ENCODE data around the gene IRF3. TPM values are rescaled to one million over a fixed set of nuclear protein-coding genes. Genes with fewer than 3 reads are reported as not detected.

IRF3 gene
- total RNA-seq, 1 experiment from 2014 or later: 65.6 TPM

DNA sequence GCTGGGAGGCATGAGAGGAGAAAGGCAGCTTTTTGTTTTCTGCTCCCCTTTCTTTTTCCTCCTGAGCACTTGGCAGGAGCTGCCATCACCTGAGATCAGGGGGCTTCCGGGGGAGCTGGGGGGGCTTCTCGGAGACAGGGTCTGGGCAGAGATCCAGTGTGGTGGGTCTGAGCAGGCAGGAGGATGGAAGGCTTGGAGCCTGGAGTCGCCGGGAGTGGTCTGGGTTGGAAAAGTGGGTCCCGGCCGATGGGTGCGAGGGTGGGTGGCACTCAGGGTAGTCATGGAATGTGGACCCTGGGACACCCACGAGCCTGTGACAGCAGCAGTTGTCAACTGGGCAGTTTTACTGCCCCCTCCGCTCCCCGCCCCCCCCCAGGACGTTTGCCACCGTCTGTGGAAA is 21.5 kb upstream of the IRF3 start:
- no peak overlapping the region for H3K27ac Mint-ChIP-seq (ENCODE audit: low read depth, unreplicated experiment)
- peaks cover 68% of the 10 kb centered on the region for H3K36me3 Mint-ChIP-seq (ENCODE audit: insufficient read depth, unreplicated experiment)
- no peaks in the 10 kb centered on the region for H3K27me3 Mint-ChIP-seq (ENCODE audit: insufficient read depth, unreplicated experiment)
- BruUV-seq (replicated peaks): no TSS peak
- intact Hi-C loops (cut with micrococcal nuclease): no loop called here
- peaks cover 14% of the 10 kb centered on the region for H3K4me1 Mint-ChIP-seq (ENCODE audit: insufficient read depth, unreplicated experiment)
- H3K9me3 Mint-ChIP-seq (ENCODE audit: unreplicated experiment): no peaks in the 10 kb centered on the region
- ChIA-PET POLR2A (no interaction called here), CTCF (interaction anchor here (0.6 kb wide), 2 partner anchors 9 to 14 kb away, joined by 3 to 4 read pairs; no protein-coding TSS in a partner anchor)
- no peak overlapping the region for H3K4me3 Mint-ChIP-seq (ENCODE audit: unreplicated experiment)
- TF ChIP-seq, protein P1, sequence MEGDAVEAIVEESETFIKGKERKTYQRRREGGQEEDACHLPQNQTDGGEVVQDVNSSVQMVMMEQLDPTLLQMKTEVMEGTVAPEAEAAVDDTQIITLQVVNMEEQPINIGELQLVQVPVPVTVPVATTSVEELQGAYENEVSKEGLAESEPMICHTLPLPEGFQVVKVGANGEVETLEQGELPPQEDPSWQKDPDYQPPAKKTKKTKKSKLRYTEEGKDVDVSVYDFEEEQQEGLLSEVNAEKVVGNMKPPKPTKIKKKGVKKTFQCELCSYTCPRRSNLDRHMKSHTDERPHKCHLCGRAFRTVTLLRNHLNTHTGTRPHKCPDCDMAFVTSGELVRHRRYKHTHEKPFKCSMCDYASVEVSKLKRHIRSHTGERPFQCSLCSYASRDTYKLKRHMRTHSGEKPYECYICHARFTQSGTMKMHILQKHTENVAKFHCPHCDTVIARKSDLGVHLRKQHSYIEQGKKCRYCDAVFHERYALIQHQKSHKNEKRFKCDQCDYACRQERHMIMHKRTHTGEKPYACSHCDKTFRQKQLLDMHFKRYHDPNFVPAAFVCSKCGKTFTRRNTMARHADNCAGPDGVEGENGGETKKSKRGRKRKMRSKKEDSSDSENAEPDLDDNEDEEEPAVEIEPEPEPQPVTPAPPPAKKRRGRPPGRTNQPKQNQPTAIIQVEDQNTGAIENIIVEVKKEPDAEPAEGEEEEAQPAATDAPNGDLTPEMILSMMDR (IDR thresholded peaks at IDR 0.05; ENCODE audit: unreplicated experiment): no peak
- DNase-seq (ENCODE audit: unreplicated experiment): no peak

DNA sequence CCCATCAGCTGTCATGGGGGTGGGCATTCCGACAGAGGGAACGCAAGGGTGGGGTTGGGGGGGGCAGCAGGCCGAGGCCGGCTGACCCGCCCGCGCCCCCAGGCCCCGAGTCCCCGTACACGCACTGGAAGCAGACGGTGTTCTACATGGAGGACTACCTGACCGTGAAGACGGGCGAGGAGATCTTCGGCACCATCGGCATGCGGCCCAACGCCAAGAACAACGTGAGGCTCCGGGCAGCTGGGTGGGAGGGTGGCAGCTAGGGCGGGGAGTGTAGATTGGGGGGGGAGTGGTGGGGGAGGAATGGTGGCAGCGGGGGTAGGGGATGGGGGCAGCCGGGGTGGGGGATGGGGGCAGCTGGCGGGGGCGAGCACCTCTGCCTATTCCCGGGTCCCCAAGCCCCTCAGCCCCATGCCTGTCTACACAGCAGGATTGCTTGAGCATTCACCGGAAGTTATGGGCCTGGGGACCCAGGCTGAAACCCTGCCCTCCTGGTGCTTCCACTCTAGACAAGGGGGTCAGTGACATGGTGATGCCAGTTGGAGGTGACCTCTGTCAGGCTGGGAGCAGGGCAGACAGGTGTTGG is 20.9 kb upstream of the IRF3 start:
- Mint-ChIP-seq H3K9me3 (ENCODE audit: unreplicated experiment) (no peaks in the 10 kb centered on the region), H3K27ac (ENCODE audit: low read depth, unreplicated experiment) (no peak overlapping the region), H3K4me1 (ENCODE audit: insufficient read depth, unreplicated experiment) (peaks cover 14% of the 10 kb centered on the region), H3K27me3 (ENCODE audit: insufficient read depth, unreplicated experiment) (no peaks in the 10 kb centered on the region), H3K4me3 (ENCODE audit: unreplicated experiment) (no peak overlapping the region), H3K36me3 (ENCODE audit: insufficient read depth, unreplicated experiment) (peaks cover 74% of the 10 kb centered on the region)
- no peak for DNase-seq (ENCODE audit: unreplicated experiment)
- intact Hi-C loops (cut with micrococcal nuclease): no loop called here
- BruUV-seq (replicated peaks): no TSS peak
- POLR2A ChIA-PET: interaction anchor here (0.6 kb wide), 1 partner anchor 64 kb away, joined by 3 read pairs; no protein-coding TSS in a partner anchor
- TF ChIP-seq, protein P1 (IDR thresholded peaks at IDR 0.05; ENCODE audit: unreplicated experiment): no peak
- CTCF ChIA-PET: interaction anchor here (0.6 to 1.0 kb wide), 4 partner anchors 13 to 196 kb away, joined by 3 to 4 read pairs (median 4); no protein-coding TSS in a partner anchor

DNA sequence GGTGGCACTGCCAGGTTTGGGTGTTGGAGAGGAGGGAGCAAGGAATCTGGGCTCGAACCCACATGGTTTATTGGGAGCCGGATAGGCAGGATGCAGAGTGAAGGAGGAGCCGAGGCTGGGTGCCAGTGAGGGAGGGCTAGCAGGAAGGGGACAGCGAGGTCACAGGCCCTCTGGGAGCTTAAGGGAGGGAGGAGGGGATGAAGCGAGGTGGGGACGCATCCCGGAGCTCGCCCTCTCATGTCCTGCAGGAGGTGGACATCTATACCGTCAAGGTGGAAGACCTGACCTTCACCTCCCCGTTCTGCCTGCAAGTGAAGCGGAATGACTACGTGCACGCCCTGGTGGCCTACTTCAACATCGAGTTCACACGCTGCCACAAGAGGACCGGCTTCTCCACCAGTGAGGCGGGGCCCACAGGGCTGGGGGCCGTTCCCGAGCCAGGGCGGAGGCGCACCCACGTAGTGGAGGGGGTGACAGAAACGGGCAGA is 20.2 kb upstream of the IRF3 start:
- H3K9me3 Mint-ChIP-seq (ENCODE audit: unreplicated experiment): no peaks in the 10 kb centered on the region
- no peak for DNase-seq (ENCODE audit: unreplicated experiment)
- CTCF ChIA-PET: interaction anchor here (0.6 to 1.0 kb wide), 5 partner anchors 9 to 580 kb away, joined by 3 to 8 read pairs (median 3); no protein-coding TSS in a partner anchor
- TF ChIP-seq, protein P1 (IDR thresholded peaks at IDR 0.05; ENCODE audit: unreplicated experiment): no peak
- BruUV-seq (replicated peaks): no TSS peak
- POLR2A ChIA-PET: no interaction called here
- no peak overlapping the region for H3K4me3 Mint-ChIP-seq (ENCODE audit: unreplicated experiment)
- H3K36me3 Mint-ChIP-seq (ENCODE audit: insufficient read depth, unreplicated experiment): peaks cover 81% of the 10 kb centered on the region
- H3K4me1 Mint-ChIP-seq (ENCODE audit: insufficient read depth, unreplicated experiment): peaks cover 12% of the 10 kb centered on the region
- no peaks in the 10 kb centered on the region for H3K27me3 Mint-ChIP-seq (ENCODE audit: insufficient read depth, unreplicated experiment)
- H3K27ac Mint-ChIP-seq (ENCODE audit: low read depth, unreplicated experiment): peak overlapping the region; percentile 57
- intact Hi-C loops (cut with micrococcal nuclease): no loop called here

DNA sequence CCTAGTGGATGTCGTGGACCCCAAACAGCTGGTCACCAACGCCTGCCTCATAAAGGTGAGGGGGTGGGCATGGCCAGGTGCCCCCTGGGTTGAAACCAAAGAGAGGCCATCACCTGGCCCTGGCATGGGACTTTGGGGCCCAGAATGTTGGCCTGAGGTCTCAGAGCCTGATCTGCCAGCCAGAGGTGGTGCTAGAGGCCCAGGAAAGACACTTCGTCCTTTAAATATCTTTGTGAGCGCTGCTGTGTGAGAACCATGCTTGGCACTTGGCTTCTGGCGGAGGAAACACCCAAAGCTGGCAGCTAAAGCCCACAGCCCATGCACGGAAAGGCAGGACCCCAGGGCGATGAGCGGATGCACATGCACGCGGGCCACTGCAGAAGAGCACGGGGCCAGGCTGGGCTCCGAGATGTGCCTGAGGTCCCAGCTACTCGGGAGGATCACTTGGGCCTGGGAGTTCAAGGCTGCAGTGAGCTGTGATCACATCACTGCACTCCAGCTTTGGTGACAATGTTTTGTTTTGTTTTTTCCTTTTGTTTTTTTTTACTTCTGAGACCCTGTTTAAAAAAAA is 19.4 kb upstream of the IRF3 start:
- no peaks in the 10 kb centered on the region for H3K27me3 Mint-ChIP-seq (ENCODE audit: insufficient read depth, unreplicated experiment)
- H3K9me3 Mint-ChIP-seq (ENCODE audit: unreplicated experiment): no peaks in the 10 kb centered on the region
- H3K27ac Mint-ChIP-seq (ENCODE audit: low read depth, unreplicated experiment): peak overlapping the region; percentile 57
- DNase-seq (ENCODE audit: unreplicated experiment): no peak
- no TSS peak for BruUV-seq (replicated peaks)
- ChIA-PET POLR2A (interaction anchor here (1.0 kb wide), 1 partner anchor 44 kb away, joined by 4 read pairs; no protein-coding TSS in a partner anchor), CTCF (interaction anchor here (0.6 to 1.6 kb wide), 9 partner anchors 8 to 581 kb away, joined by 3 to 8 read pairs (median 3); no protein-coding TSS in a partner anchor)
- H3K4me3 Mint-ChIP-seq (ENCODE audit: unreplicated experiment): no peak overlapping the region
- H3K4me1 Mint-ChIP-seq (ENCODE audit: insufficient read depth, unreplicated experiment): peaks cover 6% of the 10 kb centered on the region
- intact Hi-C loops (cut with micrococcal nuclease): no loop called here
- H3K36me3 Mint-ChIP-seq (ENCODE audit: insufficient read depth, unreplicated experiment): peaks cover 86% of the 10 kb centered on the region
- TF ChIP-seq, protein P1 (IDR thresholded peaks at IDR 0.05; ENCODE audit: unreplicated experiment): peak; percentile 13
